ENCODE results near the gene ZNF70. TPM values are rescaled to one million over a fixed set of nuclear protein-coding genes. Genes with fewer than 3 reads are reported as not detected.
A peak's percentile ranks its signal among the peaks of the same experiment; 100 is the strongest.

Gene ZNF70
- total RNA-seq, 1 donor from 2014 or later, result 3.9 TPM

- DNase-seq (ENCODE audit: low spot score), result peak; percentile 48
- Histone ChIP-seq H3K27me3 (peaks cover 4% of the 10 kb centered on the region), H3K9me3 (ENCODE audit: low read depth) (no peaks in the 10 kb centered on the region), H4K20me1 (ENCODE audit: low read depth) (no peaks in the 10 kb centered on the region), H3K36me3 (no peaks in the 10 kb centered on the region), H3K4me2 (peak within 1 kb of the TSS; percentile 63), H3K4me3 (no peak within 1 kb of the TSS), H3K27ac (no peak within 1 kb of the TSS), H3F3A (ENCODE audit: low read depth) (peaks cover 26% of the 10 kb centered on the region), H3K4me1 (peaks cover 19% of the 10 kb centered on the region), H3K9ac (no peak within 1 kb of the TSS), H3K79me2 (ENCODE audit: low read depth) (no peaks in the 10 kb centered on the region), H2AFZ (replicated peaks) (peak within 1 kb of the TSS; percentile 43)
- Mint-ChIP-seq H3K4me3 (peak within 1 kb of the TSS; percentile 58), H3K27ac (peak within 1 kb of the TSS; percentile 97), H3K4me1 (peaks cover 29% of the 10 kb centered on the region), H3K36me3 (no peaks in the 10 kb centered on the region), H3K9me3 (no peaks in the 10 kb centered on the region), H3K27me3 (ENCODE audit: insufficient read depth, low read depth) (peaks cover 4% of the 10 kb centered on the region)
- TF ChIP-seq EZH2 (IDR thresholded peaks at IDR 0.05) (no peak), EZH2phosphoT487 (IDR thresholded peaks at IDR 0.05) (no peak), CTCF (IDR thresholded peaks at IDR 0.05) (no peak)
Observed at GRCh38 chr22:23762842-23763578, 12.1 kb upstream of the ZNF70 start, which contains the start of gene C22orf15. C22orf15 (plus strand) TSS chr22:23762990; CDS start chr22:23763307, 317 bp downstream.

DNA sequence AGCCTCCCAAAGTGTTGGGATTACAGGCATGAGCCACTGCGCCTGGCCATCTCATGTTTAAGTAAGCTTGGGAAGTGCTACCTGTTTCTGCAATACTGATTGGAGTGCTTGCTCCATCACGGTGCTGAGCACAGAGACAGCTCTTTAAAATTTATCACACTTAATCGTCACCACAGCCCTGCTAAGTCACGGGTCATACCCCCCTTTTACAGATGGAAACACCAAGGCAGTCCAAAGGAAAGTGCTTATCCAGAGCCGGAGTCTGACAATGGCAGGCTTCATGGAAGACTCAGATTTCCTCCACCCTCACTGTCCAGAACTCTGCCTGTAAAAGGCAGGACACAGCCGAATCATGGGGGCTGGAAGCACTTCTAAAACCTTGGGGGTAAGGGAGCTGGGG lies 9.1 kb upstream of the ZNF70 start:
- H3F3A ChIP-seq (ENCODE audit: low read depth), result peaks cover 19% of the 10 kb centered on the region
- H2AFZ ChIP-seq (replicated peaks), result no peak overlapping the region
- no peak for TF ChIP-seq EZH2 (IDR thresholded peaks at IDR 0.05)
- no peak for TF ChIP-seq EZH2phosphoT487 (IDR thresholded peaks at IDR 0.05)
- no peak for TF ChIP-seq CTCF (IDR thresholded peaks at IDR 0.05)
- H3K4me3 ChIP-seq, result no peak overlapping the region
- no peak overlapping the region for H3K9ac ChIP-seq
- H3K36me3 Mint-ChIP-seq, result no peaks in the 10 kb centered on the region
- H3K27me3 Mint-ChIP-seq (ENCODE audit: insufficient read depth, low read depth), result peaks cover 4% of the 10 kb centered on the region
- H3K36me3 ChIP-seq, result no peaks in the 10 kb centered on the region
- no peaks in the 10 kb centered on the region for H3K9me3 ChIP-seq (ENCODE audit: low read depth)
- no peak overlapping the region for H3K4me3 Mint-ChIP-seq
- H3K4me2 ChIP-seq, result no peak overlapping the region
- H4K20me1 ChIP-seq (ENCODE audit: low read depth), result no peaks in the 10 kb centered on the region
- H3K27ac ChIP-seq, result no peak overlapping the region
- no peaks in the 10 kb centered on the region for H3K27me3 ChIP-seq
- H3K9me3 Mint-ChIP-seq, result no peaks in the 10 kb centered on the region
- H3K27ac Mint-ChIP-seq, result peak overlapping the region; percentile 65
- DNase-seq (ENCODE audit: low spot score), result no peak
- H3K79me2 ChIP-seq (ENCODE audit: low read depth), result no peaks in the 10 kb centered on the region
- H3K4me1 Mint-ChIP-seq, result peaks cover 27% of the 10 kb centered on the region
- H3K4me1 ChIP-seq, result peaks cover 14% of the 10 kb centered on the region

- peaks cover 26% of the 10 kb centered on the region for H3K4me1 Mint-ChIP-seq
Observed at GRCh38 chr22:23759566-23759965, 8.7 kb upstream of the ZNF70 start.

More at GRCh38 chr22:23759566-23759965, 8.7 kb upstream of the ZNF70 start:
- H3K36me3 ChIP-seq, result no peaks in the 10 kb centered on the region
- H3K4me2 ChIP-seq, result no peak overlapping the region
- Mint-ChIP-seq H3K4me3 (no peak overlapping the region), H3K9me3 (no peaks in the 10 kb centered on the region), H3K27ac (no peak overlapping the region), H3K27me3 (ENCODE audit: insufficient read depth, low read depth) (peaks cover 5% of the 10 kb centered on the region), H3K36me3 (no peaks in the 10 kb centered on the region)
- H3K27me3 ChIP-seq, result no peaks in the 10 kb centered on the region
- DNase-seq (ENCODE audit: low spot score), result no peak
- no peak overlapping the region for H3K4me3 ChIP-seq
- no peak for TF ChIP-seq CTCF (IDR thresholded peaks at IDR 0.05)
- TF ChIP-seq EZH2 (IDR thresholded peaks at IDR 0.05), result no peak
- no peak for TF ChIP-seq EZH2phosphoT487 (IDR thresholded peaks at IDR 0.05)
- peaks cover 14% of the 10 kb centered on the region for H3K4me1 ChIP-seq
- no peak overlapping the region for H3K9ac ChIP-seq
- no peak overlapping the region for H3K27ac ChIP-seq
- H3K9me3 ChIP-seq (ENCODE audit: low read depth), result no peaks in the 10 kb centered on the region
- no peak overlapping the region for H2AFZ ChIP-seq (replicated peaks)
- H3K79me2 ChIP-seq (ENCODE audit: low read depth), result no peaks in the 10 kb centered on the region
- H4K20me1 ChIP-seq (ENCODE audit: low read depth), result no peaks in the 10 kb centered on the region
- peaks cover 19% of the 10 kb centered on the region for H3F3A ChIP-seq (ENCODE audit: low read depth)

Data from neural progenitor cell (in vitro differentiated cells).